GM19452 (cell line): ENCODE results near the gene ZBTB5.

ENCODE experiments used
- ATAC-seq: cut with Tn5 transposase; IDR thresholded peaks from one replicate; pipeline ENCODE4 v1.9.1; 2021; ENCODE audit not compliant: unreplicated experiment

Gene ZBTB5

DNA sequence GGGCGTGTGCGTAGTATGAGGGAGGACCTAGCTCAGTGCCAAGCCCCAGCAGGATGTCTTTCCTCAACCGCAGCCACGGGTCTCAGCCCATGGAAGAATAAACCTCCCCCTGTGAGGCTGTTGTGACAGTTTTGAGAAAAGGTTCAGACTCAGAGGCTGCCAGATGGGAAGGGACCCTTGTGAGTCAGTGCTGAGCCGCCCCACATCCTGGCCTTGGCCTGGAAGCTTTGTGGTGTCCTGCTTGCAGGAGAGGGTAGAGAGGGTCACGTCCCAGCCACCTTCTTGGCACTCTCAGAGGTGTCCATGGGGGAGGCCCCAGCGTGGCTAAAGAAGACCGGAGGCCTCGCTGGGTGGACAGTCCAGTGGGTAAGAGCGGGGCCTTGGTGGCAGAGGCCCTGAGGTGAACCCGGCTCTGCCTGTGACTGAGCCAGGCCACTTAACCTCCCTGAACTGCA is 39.9 kb downstream of the ZBTB5 start:
- no peak for ATAC-seq

DNA sequence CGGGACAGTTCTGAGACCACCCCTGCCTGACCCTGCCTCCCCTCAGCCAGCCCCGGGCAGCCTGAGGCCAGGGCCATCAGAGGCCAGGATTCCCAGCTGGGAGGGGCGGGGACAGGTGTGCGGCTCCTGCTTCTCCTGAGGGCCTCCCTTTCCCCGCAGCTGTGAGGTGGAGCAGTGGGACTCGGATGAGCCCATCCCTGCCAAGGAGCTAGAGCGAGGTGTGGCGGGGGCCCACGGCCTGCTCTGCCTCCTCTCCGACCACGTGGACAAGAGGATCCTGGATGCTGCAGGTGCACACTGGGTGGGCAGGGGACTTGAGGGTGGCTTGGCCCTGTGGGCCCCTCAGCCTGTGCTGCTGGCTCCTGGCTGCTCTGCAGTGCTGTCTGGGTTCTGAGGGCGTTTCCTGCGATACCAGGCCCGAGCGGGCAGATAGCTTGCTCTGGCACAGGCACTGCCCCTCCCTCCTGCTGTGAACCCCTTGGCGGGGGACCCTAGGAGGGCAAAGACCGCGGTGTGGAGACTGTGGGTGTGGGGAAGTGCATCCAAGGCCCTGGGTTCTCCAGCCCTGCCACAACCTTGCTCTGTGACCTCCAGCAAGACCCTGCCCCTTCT is 40.5 kb downstream of the ZBTB5 start:
- ATAC-seq: no peak

- no peak for ATAC-seq
Measured at GRCh38 chr9:37424204-37424685, 41.0 kb downstream of the ZBTB5 start.

DNA sequence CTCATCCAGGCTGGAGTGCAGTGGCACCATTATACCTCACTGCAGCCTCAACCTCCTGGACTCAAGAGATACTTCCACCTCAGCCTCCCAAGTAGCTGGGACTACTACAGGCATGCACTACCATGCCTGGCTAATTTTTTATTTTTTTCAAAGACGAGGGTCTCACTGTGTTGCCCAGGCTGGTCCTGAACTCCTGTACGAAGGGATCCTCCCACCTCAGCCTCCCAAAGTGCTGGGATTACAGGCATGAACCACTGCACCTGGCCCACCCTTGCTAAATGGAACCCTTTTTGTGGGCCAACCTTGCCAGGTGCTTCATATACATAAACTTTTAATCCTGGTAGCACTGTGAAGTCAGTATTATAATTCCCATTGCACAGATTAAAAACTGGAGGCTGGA is 41.7 kb downstream of the ZBTB5 start:
- ATAC-seq: no peak

DNA sequence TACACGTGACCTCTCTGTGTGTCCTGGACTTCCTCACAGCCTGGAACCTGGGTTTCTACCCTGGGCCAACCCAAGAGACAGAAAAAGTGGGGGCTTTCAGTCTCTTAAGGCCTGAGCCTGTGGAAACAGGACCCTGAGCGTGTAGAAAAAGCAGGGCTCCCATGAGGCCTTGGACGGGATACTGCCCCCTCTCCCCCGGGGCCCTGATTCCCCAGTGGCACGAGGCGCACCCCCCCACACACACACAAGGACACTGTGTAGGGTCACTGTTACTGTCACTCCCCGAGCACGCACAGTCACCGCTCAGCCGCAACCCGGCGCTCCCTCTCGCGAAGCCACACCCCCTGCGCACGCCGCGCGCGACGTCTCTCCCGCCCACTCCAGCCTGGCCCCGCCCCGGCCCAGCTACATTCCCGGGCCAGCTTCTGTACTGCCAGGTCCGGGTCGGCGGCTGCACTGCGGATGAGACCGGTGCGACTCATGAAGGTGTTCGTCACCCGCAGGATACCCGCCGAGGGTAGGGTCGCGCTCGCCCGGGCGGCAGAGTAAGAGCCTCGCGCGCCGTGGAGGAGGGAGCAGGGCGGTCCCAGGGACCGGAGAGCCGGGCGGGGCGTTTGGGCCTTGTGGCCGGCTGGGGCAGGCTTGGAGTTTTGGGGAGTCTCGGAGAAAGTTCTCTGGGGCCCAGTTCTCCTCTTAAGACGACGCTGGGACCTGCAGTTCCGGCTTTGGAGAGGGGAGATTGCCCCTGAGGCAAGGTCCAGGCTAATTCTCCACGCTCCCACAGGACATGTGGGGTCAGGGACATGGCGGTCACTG is 42.8 kb downstream of the ZBTB5 start, which contains the start of gene GRHPR:
Gene GRHPR (plus strand): TSS at position 408 of the 816 bp plus-strand sequence. CDS start 55 bp downstream, at position 463.
- ATAC-seq: peak; percentile 95

- ATAC-seq: no peak
Measured at GRCh38 chr9:37421914-37422288, 43.3 kb downstream of the ZBTB5 start.

DNA sequence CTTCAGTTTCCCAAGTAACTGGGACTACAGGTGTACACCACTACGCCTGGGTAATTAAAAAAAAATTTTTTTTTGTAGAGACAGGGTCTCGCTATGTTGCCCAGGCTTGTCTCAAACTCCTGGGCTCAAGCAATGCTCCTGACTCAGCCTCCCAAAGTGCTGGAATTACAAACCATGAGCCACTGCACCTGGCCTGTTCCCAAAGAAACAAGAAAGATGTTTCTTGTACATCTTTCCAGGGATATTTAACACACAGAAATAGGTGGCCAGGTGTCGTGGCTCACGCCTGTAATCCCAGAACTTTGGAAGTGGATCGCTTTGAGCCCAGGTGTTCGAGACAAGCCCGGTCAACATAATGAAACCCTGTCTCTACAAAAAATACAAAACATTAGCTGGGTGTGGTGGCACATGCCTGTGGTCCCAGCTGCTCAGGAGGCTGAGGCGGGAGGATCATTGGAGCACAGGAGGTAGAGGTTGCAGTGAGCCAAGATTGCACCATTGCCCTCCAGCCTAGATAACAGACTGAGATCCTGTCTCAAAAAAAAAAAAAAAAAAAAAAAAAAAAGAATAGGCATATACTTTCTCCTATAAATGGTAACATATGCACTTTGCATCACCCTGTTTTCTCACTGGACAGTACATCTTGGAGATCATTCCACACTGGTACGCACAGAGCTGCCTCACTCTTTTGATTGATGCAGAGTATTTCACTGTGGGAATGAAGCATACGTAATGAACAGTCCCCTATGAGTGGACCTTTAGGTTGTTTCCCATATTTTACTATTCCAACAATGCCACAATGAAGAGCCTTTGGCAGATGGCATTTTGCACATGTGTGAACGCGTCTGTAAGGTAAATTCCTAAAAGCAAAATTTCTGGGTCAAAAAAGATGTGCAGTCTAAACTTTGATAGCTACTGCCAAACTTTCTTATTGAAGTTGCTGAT is 44.7 kb downstream of the ZBTB5 start:
- ATAC-seq: no peak

- no peak for ATAC-seq
Measured at GRCh38 chr9:37419204-37419603, 46.0 kb downstream of the ZBTB5 start.

- ATAC-seq: no peak
Measured at GRCh38 chr9:37417857-37418618, 47.2 kb downstream of the ZBTB5 start.

- no peak for ATAC-seq
Measured at GRCh38 chr9:37417252-37417803, 47.9 kb downstream of the ZBTB5 start.

GRCh38 chr9:37415011-37415719 is 50.1 kb downstream of the ZBTB5 start:
- no peak for ATAC-seq

- no peak for ATAC-seq
Measured at GRCh38 chr9:37414503-37414943, 50.7 kb downstream of the ZBTB5 start.

DNA sequence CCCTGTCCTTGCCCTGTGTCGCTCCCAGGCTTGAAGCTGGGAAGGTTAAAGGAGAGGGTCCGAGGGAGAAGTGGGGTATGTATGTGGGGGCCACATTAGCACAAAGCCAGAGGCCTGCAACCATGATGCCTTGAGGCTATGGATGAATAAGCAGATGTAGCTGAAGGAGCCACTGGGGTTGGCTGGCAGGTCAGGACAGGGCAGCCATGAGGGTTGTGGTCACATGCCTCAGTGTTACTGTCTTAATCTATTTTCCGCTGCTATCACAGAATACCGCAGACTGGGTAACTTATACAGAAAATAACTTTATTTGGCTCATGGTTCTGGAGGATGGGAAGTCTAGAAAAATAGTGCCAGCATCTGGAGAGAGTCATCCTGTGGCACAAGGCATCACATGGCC is 51.9 kb downstream of the ZBTB5 start:
- ATAC-seq: no peak

DNA sequence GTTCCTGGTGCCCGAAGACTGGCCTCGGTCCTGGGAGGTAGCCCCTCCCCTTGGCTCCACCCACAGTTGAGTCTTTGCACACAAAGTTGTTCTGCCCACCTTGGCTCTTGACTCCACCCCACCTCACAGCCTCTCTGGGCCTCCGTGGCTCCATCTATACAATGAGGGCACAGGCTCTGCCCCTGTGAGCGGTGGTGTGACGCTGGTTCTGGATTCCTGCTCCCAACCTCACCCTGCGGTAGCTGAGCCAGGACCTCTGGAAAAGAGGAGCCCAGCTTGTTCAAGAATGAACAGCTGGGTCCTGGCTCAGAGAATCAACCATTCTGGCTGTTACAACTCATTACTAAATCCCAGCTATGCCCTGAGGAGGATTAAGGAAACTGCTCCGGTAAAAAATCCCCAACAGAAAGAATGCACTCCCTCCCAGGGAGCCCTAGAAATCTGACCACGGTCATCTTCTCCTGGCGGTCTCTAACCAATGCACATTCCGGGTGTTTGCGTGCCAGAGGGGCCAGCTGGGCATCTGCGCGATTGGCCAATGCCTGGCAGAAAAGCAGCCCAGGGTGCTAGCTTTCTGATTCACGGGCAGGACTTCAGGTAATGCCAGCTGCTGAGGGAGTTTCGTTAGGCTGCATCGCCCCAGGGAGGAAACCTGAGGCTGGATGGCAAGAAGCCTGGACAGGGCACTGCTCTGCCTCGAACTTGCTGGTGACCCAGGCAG is 52.7 kb downstream of the ZBTB5 start:
- no peak for ATAC-seq

- ATAC-seq: no peak
Measured at GRCh38 chr9:37410969-37411785, 54.1 kb downstream of the ZBTB5 start.

DNA sequence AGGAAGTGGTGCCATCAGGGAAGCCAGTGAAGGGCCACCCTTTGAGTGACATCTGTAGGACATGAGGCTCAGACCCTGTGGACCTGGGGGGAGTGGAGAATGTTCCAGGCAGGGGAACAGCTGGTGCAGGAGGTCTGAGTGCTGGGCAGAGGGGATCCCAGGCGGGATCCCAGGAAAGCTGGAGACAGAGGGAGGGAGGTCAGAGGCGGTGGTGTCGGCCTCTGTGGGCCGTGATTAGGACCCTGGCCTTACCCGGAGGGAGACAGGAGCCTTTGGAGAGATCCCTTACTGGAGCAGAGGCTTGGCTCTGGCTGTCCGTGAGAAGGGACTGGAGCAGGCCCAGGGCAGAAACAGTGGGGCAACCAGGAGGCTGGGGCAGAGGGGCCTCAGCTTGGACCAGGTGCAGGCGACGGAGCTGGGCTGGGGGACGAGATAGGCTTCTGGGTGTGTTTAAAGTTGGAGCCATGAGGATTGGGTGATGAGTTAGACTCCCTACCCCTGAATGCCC is 54.8 kb downstream of the ZBTB5 start:
- ATAC-seq: no peak

- ATAC-seq: peak; percentile 88
Measured at GRCh38 chr9:37408933-37409710, 56.1 kb downstream of the ZBTB5 start.
